GM19395 (cell line): Measurements from ENCODE around the gene TMEM108.
"Not testable (repeated sequence)": the region's sequence is repeated elsewhere in the genome, so short reads cannot be mapped to it uniquely, and the experiment has no call there.

ENCODE experiments used
- ATAC-seq: cut with Tn5 transposase; IDR thresholded peaks from one replicate; pipeline ENCODE4 v1.9.1; 2021; ENCODE audit warnings: mild to moderate bottlenecking, moderate library complexity; ENCODE audit not compliant: unreplicated experiment

The TMEM108 gene

GRCh38 chr3:133038089-133038730 lies at the start of gene TMEM108:
Gene TMEM108 (plus strand): TSS chr3:133038391.
- peak; percentile 55 for ATAC-seq

- ATAC-seq, result no peak
Measured at GRCh38 chr3:132995971-132996370, 42.2 kb upstream of the TMEM108 start.

GRCh38 chr3:132997404-132998185 lies 40.6 kb upstream of the TMEM108 start:
- no peak for ATAC-seq

- not testable (repeated sequence) for ATAC-seq
Measured at GRCh38 chr3:133005032-133005431, 33.2 kb upstream of the TMEM108 start.

- no peak for ATAC-seq
Measured at GRCh38 chr3:133007601-133008000, 30.6 kb upstream of the TMEM108 start.

DNA sequence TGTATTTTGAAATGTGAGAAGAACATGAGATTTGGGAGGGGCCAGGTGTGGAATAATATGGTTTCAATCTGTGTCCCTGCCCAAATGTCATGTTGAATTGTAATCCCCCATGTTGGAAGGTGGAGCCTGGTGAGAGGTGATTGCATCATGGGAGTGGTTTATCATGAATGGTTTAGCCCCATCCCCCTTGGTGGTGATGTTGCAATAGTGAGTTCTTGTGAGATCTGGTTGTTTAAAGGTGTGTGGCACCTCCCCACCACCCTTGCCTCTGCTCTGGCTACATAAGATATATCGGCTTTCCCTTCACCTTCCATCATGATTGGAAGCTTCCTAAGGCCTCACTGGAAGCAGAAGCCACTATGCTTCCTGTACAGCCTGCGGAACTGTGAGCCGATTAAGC lies 23.9 kb upstream of the TMEM108 start:
- ATAC-seq, result no peak

DNA sequence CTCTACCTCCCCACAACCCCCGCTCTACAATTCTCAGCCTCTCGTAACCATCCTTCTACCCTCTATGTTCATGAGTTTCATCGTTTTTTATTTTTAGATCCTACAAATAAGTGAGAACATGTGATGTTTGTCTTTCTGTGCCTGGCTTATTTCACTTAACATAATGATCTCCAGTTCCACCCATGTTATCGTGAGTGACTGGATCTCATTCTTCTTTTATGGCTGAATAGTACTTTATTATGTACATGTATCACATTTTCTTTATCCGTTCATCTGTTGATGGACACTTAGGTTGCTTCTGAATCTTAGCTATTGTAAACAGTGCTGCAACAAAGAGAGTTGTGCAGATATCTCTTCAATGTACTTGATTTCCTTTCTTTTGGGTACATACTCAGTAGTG lies 22.6 kb upstream of the TMEM108 start:
- not testable (repeated sequence) for ATAC-seq

- ATAC-seq, result no peak
Measured at GRCh38 chr3:133016838-133017309, 21.3 kb upstream of the TMEM108 start.

DNA sequence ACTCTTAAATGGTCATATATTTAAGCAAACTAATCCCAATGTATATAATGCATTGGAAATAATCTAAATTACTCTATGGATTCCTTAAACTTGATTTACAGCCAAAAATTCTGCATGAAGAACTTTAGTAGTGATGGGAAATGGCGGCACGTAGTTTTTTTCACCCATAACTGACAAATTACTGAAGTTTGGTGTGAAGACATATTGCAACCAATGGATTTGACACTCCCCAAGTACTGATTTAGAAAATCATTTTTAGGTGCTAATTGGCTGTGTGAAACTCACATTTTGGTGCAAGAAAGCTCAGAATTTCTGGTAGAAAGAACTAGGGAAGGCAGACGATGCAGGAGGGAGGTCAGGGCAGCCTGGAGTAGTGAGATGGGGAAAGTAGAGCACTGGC lies 19.3 kb upstream of the TMEM108 start:
- no peak for ATAC-seq

- no peak for ATAC-seq
Measured at GRCh38 chr3:133021206-133021605, 17.0 kb upstream of the TMEM108 start.

GRCh38 chr3:133023362-133023761 lies 14.8 kb upstream of the TMEM108 start:
- no peak for ATAC-seq

DNA sequence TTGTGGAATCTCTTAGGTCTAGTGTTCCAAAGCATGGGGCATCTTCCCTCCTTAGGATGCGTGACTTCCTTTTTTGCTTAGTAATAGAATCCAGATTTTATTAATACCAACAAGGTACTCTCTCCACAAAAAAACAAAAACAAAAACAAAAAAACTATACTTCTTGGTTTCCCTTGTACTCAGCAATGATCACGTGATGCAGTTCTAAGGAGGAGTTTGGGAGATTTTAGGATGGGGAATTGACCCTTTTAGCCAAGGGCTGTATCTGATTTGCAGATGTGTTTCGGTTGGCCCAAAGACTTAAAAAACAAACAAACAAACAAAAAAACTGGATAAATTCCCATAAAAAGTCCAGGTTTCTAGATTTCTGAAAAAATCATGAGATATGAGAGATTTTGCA lies 12.6 kb upstream of the TMEM108 start:
- no peak for ATAC-seq

- no peak for ATAC-seq
Measured at GRCh38 chr3:133032301-133032700, 5.9 kb upstream of the TMEM108 start.

DNA sequence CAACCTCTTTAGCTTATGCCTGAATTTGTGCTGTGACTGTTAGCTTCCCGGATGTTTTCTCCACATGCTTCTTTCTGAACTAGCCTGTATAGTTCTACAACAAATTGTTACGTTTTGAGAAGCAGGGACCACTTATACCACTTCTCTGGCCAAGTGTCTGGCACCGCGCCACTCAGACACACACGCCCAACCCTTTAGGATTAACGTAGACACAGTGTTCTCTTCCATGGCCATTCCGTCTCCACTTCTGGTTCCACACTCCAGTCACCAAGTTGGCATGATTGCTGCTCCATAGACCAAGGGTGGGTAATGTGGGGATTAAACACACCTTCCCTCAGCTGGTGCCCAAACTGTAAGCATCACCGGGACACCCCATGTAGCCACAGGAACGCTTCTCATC lies 755 bp upstream of the TMEM108 start:
- no peak for ATAC-seq

- ATAC-seq, result peak; percentile 19
Measured at GRCh38 chr3:133038731-133039375, 662 bp downstream of the TMEM108 start.

- no peak for ATAC-seq
Measured at GRCh38 chr3:133040696-133041523, 2.7 kb downstream of the TMEM108 start.

DNA sequence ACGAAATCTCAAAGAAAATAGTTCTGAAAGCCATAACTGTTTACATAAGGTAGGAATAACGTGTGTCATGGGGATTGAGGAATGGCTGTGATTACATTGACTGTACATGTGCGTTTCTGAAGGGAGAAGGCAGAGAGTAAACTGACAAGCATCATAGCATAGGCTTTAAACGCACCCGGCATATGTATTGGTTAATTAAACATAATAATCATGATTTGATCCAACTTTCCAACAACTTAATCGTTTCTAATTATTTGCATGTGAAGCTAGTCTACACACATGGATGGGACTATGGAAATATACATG lies 3.3 kb downstream of the TMEM108 start:
- no peak for ATAC-seq

DNA sequence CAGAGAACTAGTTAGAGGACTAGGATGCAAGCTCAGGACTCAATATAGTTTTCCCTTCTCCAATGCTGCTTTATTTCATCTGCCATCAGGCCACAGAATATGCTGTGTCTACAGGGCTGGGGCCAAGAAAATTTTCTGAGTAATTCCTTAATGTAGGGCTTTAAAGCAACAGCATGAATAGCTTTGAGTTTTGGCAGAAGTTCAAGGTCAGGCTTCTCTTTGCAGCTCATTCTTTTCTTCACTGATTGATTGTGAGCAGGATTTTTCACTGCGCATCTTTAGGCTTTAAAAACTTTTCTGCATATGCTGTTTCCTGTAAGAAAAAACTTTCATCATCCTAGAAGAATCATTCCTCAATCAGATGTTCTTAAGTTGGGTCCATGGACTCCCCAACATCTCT lies 4.6 kb downstream of the TMEM108 start:
- no peak for ATAC-seq

DNA sequence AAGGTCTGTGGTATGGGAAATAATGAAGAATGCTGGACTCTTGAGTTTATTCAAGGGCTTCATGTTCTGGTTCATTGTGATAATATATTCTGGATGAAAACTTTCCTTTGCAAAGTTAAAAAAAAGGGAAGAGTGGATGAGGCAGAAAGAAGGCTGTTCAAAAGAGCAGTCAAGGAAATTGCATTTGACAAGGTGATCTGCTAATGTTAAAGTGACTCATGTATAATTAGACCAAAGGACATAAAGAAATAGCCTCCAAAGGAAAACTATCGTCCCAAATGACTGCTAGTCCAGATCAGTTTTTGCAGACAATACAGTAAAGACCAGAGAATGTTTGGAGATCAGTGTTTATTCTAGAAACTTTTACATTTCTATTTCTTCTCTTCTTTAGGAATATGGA lies 9.8 kb downstream of the TMEM108 start:
- no peak for ATAC-seq

- ATAC-seq, result no peak
Measured at GRCh38 chr3:133049491-133049890, 11.3 kb downstream of the TMEM108 start.

DNA sequence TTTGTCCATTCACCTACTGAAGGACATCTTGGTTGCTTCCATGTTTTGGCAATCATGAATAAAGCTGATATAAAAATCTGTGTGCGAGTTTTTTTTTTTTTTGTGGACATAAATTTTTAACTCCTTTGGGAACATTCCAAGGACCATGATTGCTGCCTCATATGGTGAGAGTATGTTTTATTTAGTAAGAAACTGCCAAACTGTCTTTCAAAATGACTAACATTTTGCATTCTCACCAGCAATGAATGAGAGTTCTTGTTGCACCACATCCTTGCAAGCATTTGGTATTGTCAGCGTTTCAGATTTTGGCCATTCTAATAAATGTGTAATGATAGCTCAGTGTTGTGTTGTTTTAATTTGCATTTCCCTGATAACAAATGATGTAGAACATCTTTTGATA lies 12.7 kb downstream of the TMEM108 start:
- no peak for ATAC-seq
